Cardiac atrium fibroblast (primary cell): ENCODE results near the gene PLIN4. TPM values are rescaled to one million over a fixed set of nuclear protein-coding genes. Genes with fewer than 3 reads are reported as not detected.

Source experiments
- total RNA-seq: library from RNA; depleted of rRNA; stranded (reverse); fragments of >200 nt; gene quantifications from 2 replicates; pipeline ENCODE4 v1.2.3, GENCODE V29; 2015

PLIN4 gene, protein sequence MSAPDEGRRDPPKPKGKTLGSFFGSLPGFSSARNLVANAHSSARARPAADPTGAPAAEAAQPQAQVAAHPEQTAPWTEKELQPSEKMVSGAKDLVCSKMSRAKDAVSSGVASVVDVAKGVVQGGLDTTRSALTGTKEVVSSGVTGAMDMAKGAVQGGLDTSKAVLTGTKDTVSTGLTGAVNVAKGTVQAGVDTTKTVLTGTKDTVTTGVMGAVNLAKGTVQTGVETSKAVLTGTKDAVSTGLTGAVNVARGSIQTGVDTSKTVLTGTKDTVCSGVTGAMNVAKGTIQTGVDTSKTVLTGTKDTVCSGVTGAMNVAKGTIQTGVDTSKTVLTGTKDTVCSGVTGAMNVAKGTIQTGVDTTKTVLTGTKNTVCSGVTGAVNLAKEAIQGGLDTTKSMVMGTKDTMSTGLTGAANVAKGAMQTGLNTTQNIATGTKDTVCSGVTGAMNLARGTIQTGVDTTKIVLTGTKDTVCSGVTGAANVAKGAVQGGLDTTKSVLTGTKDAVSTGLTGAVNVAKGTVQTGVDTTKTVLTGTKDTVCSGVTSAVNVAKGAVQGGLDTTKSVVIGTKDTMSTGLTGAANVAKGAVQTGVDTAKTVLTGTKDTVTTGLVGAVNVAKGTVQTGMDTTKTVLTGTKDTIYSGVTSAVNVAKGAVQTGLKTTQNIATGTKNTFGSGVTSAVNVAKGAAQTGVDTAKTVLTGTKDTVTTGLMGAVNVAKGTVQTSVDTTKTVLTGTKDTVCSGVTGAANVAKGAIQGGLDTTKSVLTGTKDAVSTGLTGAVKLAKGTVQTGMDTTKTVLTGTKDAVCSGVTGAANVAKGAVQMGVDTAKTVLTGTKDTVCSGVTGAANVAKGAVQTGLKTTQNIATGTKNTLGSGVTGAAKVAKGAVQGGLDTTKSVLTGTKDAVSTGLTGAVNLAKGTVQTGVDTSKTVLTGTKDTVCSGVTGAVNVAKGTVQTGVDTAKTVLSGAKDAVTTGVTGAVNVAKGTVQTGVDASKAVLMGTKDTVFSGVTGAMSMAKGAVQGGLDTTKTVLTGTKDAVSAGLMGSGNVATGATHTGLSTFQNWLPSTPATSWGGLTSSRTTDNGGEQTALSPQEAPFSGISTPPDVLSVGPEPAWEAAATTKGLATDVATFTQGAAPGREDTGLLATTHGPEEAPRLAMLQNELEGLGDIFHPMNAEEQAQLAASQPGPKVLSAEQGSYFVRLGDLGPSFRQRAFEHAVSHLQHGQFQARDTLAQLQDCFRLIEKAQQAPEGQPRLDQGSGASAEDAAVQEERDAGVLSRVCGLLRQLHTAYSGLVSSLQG (N-terminal part only)
- total RNA-seq, result 0.32 and 0.72 TPM in 2 replicates

DNA sequence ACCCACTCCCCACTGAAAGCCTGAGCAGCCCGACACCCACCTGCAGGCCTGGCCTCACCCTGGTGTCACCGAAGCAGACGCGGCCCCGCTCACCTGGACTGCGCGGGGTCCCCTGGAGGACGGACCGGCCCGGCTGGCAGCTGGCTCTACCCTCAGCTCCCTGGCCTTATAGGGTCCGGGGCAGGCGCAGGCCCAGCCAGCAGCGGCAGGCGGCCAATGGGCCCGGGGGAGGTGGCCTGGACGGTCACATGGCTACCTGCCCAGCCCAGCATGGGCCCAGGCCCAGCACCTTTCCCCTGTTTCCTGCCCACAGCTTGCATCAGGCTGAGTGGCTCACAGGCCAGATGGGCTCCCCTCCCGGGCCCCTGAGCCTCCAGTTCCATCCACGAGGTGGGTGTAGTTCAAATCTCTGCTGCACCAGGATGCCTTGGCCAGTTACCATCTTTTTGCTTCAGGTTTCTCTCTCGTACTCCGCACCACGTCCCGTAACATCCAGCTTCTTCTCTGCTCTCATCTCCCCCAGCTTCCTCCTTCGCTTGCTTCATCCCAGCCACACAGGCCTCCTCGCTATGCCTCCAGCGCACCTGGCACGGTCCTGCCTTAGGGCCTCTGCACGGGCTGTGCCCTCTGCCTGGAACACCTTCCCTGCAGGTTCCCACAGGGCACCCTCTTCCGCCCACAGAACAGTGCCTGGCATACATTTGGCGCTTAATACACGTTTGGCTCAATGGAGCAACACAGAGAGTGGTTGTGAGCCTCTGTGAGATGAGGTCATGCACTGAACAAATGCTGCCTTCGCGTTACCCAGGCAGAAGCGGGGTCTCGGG is at the start of gene PLIN4:
PLIN4 (minus strand) TSS at position 142 of the 827 bp plus-strand sequence. CDS start 214 bp downstream, outside the sequence.

DNA sequence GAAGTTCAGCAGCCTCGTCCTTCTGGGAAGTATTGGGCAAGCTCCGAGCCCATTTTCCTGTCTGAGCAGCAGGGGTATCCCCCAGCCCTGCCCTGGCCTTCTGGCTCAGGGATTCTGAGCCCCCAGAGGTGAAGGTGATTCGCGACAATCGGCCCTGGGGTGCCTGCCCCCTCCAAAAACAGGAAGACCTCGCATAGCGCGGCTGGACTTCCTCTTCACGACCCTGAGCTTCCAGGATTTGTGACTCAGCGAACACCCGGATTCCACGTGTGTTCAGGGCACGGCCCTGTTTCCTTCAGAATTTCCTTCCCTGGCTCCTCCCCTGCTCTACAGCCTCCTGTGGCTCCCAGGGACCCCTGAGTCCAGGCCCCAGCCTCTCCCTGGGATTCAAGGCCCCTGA is 41.3 kb upstream of the PLIN4 start, which contains the start of gene SEMA6B:
SEMA6B (minus strand) TSS at position 116 of the 400 bp plus-strand sequence. CDS start 1,227 bp downstream, outside the sequence.

DNA sequence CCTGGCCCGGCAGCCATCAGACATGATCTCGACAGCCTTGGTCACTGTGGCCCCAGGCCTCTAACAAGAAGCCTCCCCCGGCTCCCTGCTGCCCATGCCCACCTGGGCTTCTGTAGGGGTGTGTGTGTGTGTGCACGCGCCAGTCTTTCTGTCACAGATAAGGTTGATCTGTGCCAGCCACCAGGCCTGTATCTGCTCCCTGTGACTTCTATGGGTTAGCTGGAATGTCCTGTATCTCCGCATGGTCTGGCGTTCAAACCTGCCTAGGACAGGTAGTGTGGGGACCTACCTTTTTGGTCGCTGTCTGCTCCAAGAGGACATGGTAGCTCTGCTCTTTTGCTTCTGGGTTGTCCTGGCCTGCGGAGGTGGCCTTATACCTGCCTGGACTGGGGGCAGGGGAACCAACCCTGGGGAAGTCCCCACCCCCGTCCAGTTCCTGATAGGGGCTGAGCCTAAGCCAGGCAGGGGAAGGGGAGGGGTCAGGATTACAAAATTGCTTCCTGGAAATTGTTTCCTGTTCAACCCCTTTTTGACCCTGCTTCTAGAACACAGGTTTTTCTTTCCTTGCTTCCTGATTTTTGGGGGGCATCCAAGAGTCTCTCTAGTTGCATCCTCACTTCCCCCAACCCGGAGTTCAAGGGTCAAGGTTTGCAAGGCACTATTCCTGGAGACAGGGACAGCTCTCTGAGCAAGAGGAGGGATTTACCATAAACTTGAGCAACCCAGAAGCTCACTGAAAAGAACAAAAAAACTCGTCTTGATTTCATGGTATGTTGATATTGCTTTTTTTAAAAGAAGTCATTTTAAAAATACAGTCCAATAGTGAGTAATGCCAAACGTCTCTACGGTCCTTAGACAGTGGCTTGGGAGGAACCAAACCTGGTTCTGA is 21.7 kb upstream of the PLIN4 start, which contains the start of gene LRG1:
LRG1 (minus strand) TSS at position 344 of the 889 bp plus-strand sequence; CDS start at position 321, 23 bp downstream.

DNA sequence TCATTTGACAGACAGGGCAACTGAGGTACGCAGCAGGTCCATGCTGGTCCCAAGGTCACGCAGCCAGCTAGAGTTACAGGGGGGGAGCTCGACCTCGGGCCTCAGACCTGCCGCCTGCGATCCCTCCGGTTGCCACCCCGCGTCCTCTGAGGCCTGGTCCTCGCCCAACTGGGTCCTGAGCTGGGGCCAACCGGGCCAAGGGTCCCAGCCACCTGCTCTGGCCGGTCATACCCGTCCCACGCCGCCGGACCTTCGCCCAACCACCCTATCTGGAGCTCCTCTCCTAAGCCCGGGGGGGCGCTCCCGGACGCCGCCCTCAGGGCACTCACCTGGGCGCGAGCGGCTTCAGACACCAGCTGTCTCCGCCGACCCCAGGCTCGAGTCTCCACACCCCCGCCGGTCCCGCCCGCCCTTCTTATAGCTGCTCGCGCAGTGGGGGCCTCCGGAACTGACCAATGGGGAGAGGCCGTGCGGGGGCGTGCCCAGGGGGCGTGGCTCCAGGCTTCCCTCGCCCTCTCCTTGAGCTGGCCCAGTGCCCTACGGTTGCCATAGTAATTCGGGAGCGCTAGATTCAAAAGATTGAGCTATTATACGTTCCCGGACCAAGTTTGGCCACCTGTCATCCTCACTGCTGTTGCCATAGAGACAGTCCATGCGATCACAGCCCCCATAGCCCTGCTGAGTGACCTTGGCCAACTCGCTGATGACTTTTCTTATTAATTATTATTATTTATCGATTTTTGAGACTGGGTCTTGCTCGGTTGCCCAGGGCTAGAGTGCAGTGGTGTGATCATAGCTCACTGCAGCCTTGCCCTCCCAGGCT is 16.8 kb upstream of the PLIN4 start, which contains the start of gene PLIN5:
PLIN5 (minus strand) TSS at position 389 of the 823 bp plus-strand sequence. CDS start 1,150 bp downstream, outside the sequence.

DNA sequence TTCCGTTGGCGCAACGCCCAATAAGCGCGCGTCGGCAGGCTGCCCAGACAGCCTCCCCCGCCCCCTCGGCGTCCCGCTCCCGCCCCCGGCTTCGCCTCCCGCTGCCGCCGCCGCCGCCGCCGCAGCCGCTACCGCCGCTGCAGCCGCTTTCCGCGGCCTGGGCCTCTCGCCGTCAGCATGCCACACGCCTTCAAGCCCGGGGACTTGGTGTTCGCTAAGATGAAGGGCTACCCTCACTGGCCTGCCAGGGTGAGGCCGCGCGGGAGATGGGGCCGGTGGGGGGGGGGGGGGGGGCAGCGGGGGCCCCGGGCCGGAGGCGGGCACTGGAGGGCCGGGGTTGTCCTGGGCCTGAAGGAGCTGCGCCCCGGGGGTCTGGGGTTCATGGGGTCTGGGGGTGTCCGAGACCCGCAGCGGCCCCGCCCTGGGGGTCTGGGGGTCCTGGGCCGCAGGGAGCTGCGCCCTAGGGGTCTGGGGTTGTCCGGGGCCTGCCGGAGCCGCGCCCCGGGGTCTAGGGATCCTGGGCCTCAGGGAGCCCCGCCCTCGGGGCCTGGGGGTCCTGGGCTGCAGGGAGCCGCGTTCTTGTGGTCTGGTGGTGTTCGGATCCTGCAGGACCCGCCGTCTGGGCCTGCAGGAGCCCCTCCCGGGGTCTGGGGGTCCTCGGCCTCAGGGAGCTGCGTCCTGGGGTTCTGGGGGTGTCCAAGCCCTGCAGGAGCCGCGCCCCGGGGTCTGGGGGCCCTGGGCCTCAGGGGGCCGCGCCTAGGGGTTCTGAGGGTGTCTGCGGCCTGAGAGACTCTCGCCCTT is 45.9 kb downstream of the PLIN4 start, which contains the start of gene HDGFL2:
HDGFL2 (plus strand) TSS at position 124 of the 801 bp plus-strand sequence; CDS start at position 178, 54 bp downstream.

DNA sequence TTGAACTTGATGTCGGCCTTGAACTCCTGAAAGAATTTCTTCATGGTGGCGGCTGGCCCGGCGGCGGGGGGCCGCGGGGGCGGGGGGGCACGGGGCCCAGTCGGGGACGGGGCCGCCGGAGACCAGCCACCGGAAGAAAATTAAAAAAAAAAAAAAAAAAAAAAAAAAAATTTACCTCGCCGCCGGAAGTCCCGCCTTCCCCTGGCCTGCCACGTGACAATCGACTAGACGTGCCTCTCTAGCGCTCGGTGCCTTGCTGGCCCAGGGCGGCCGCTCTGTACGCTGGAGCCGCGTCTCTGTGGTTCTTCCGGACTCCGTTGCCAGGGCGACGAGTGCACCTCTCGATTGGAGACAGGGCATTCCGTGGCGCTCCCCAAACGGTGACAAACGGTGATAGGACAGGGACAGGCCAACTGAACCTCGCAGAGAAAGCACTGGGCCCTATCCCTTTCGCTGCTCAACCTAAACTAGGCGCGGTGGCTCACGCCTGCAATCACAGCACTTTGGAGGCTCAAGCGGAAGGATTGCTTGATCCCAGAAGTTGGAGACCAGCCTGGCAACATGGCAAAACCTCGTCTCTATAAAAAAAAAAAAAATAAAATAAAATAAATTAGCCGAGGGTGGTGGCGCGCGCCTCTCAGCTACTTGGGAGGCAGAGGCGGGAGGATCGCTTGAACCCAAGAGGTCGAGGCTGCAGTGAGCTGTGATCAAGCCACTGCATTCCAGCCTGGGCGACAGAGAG is 60.5 kb downstream of the PLIN4 start, which contains the start of gene UBXN6:
UBXN6 (minus strand) TSS at position 141 of the 742 bp plus-strand sequence; CDS start at position 44, 97 bp downstream.

Other genes starting within 250 kb of the PLIN4 start
- not detected in 2 replicates for gene SHD, start 239.2 kb downstream of the PLIN4 start, total RNA-seq
- not detected in 2 replicates for gene TMIGD2, start 216.1 kb downstream of the PLIN4 start, total RNA-seq
- 3.1 and 6.7 TPM in 2 replicates for gene FSD1, start 213.9 kb downstream of the PLIN4 start, total RNA-seq
- gene STAP2, start 179.7 kb downstream of the PLIN4 start, total RNA-seq, result 1.8 and 2.6 TPM in 2 replicates
- gene MPND, start 174.9 kb downstream of the PLIN4 start, total RNA-seq, result 1.3 and 3.4 TPM in 2 replicates
- 105 and 109 TPM in 2 replicates for gene SH3GL1, start 117.9 kb downstream of the PLIN4 start, total RNA-seq
- gene CHAF1A, start 115.8 kb downstream of the PLIN4 start, total RNA-seq, result 4.5 and 12.5 TPM in 2 replicates
- 78.9 and 206 TPM in 2 replicates for gene UBXN6, start 60.7 kb downstream of the PLIN4 start, total RNA-seq
- 52.2 and 53.9 TPM in 2 replicates for gene HDGFL2, start 46.2 kb downstream of the PLIN4 start, total RNA-seq
- gene PLIN5, start 16.7 kb upstream of the PLIN4 start, total RNA-seq, result 1.3 TPM in 2 replicates
- gene LRG1, start 21.6 kb upstream of the PLIN4 start, total RNA-seq, result 1.3 and 2.6 TPM in 2 replicates
- gene SEMA6B, start 41.2 kb upstream of the PLIN4 start, total RNA-seq, result 9.7 and 15.3 TPM in 2 replicates
- gene TNFAIP8L1, start 121.0 kb upstream of the PLIN4 start, total RNA-seq, result 5.0 and 7.2 TPM in 2 replicates
- 129 and 160 TPM in 2 replicates for gene MYDGF, start 151.9 kb upstream of the PLIN4 start, total RNA-seq
- 33.9 and 47.1 TPM in 2 replicates for gene DPP9, start 205.4 kb upstream of the PLIN4 start, total RNA-seq